Cardiac muscle cell (in vitro differentiated cells and primary cell): ENCODE measurements around the gene ARL15. TPM values are rescaled to one million over a fixed set of nuclear protein-coding genes. Genes with fewer than 3 reads are reported as not detected.

ENCODE experiments used
- DNase-seq, 2 donors: peaks; one replicate each; pipeline versions ENCODE4 v3.0.0 to v3.0.0-alpha.2; 2010 to 2017; ENCODE audit warnings: low read depth in 1 of 2, low spot score in 1 of 2
- H3K27ac ChIP-seq: fragments of 200-600 bp; sonication (generic); 2 replicates; pipeline ENCODE4 v1.5.1; 2016
- H3K27me3 ChIP-seq: fragments of 200-600 bp; sonication (generic); 2 replicates; pipeline ENCODE4 v1.6.0; 2016; ENCODE audit warnings: control low read depth
- H3K36me3 ChIP-seq: fragments of 200-600 bp; sonication (generic); 2 replicates; pipeline ENCODE4 v1.5.1; 2016; ENCODE audit warnings: control low read depth
- H3K4me1 ChIP-seq: fragments of 200-600 bp; sonication (generic); 2 replicates; pipeline ENCODE4 v1.8.1; 2017; ENCODE audit warnings: low read depth, mild to moderate bottlenecking, mixed run types
- H3K4me3 ChIP-seq: fragments of 200-600 bp; sonication (generic); 2 replicates; pipeline ENCODE4 v1.5.1; 2016; ENCODE audit warnings: mild to moderate bottlenecking
- H3K9me3 ChIP-seq: fragments of 200-600 bp; sonication (generic); 2 replicates; pipeline ENCODE4 v1.5.1; 2017; ENCODE audit warnings: low read depth, mild to moderate bottlenecking, control low read depth
- polyA plus RNA-seq: library from polyadenylated mRNA; unstranded; fragments of >200 nt; fragmentation: Nextera tagmentation; extraction: Ambion mirVana; gene quantifications from 2 replicates; pipeline ENCODE4 v1.2.1, GENCODE V29; 2016
- total RNA-seq: library from RNA; depleted of rRNA; stranded (reverse); fragments of >200 nt; gene quantifications from 2 replicates; pipeline ENCODE4 v1.2.3, GENCODE V29; 2016
- TF ChIP-seq, protein P1 (sequence below): IDR thresholded peaks from 2 replicates; pipeline ENCODE4 v1.5.1; 2012; ENCODE audit warnings: low read depth, mild to moderate bottlenecking, low read length

Gene ARL15
- total and polyA plus RNA-seq, 2 experiments from 2014 or later: 23.2 to 27.4 TPM

DNA sequence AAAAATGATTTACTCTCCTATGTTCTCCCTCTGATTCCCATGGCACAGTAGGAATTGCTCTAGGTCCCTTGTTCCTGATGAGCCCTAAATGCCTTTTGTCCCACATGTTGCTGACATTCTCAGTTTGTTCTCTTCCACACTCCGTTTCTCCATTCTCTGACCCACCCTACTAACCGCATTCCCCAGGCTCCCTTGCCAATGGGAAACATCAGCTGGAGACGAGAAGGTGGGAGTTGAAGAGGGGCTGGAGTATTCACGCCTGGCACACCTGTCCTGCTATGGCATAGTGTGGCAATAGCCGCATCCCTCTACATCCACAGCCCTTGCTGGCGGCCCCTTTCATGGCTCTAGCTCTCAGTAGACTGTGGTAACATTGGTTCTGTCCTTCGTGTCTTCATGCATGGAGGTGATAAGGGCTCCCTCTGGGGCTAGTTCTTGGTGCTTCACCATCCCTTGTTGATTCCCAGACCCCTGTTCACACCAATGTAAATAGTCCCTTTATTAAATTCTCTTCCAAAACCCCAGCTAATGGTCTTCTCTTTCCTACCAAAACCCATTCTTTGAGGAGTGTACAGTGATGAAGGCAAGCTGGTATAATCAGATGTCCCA is 16.4 kb upstream of the ARL15 start:
- Histone ChIP-seq H3K27me3 (no peaks in the 10 kb centered on the region), H3K4me1 (peaks cover 5% of the 10 kb centered on the region), H3K27ac (no peak overlapping the region), H3K4me3 (no peak overlapping the region), H3K36me3 (no peaks in the 10 kb centered on the region), H3K9me3 (no peaks in the 10 kb centered on the region)
- TF ChIP-seq, protein P1, sequence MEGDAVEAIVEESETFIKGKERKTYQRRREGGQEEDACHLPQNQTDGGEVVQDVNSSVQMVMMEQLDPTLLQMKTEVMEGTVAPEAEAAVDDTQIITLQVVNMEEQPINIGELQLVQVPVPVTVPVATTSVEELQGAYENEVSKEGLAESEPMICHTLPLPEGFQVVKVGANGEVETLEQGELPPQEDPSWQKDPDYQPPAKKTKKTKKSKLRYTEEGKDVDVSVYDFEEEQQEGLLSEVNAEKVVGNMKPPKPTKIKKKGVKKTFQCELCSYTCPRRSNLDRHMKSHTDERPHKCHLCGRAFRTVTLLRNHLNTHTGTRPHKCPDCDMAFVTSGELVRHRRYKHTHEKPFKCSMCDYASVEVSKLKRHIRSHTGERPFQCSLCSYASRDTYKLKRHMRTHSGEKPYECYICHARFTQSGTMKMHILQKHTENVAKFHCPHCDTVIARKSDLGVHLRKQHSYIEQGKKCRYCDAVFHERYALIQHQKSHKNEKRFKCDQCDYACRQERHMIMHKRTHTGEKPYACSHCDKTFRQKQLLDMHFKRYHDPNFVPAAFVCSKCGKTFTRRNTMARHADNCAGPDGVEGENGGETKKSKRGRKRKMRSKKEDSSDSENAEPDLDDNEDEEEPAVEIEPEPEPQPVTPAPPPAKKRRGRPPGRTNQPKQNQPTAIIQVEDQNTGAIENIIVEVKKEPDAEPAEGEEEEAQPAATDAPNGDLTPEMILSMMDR: no peak
- DNase-seq: no peak

- Histone ChIP-seq H3K4me1 (peaks cover 5% of the 10 kb centered on the region), H3K9me3 (no peaks in the 10 kb centered on the region), H3K27ac (no peak overlapping the region), H3K27me3 (no peaks in the 10 kb centered on the region), H3K4me3 (no peak overlapping the region), H3K36me3 (no peaks in the 10 kb centered on the region)
- DNase-seq: no peak
- TF ChIP-seq, protein P1: no peak
Measured at GRCh38 chr5:54325610-54326311, 15.4 kb upstream of the ARL15 start.

GRCh38 chr5:54325272-54325609 is 14.9 kb upstream of the ARL15 start:
- TF ChIP-seq, protein P1: no peak
- H3K4me3 ChIP-seq: no peak overlapping the region

GRCh38 chr5:54324651-54325271 is 14.4 kb upstream of the ARL15 start:
- H3K9me3 ChIP-seq: no peaks in the 10 kb centered on the region
- H3K4me3 ChIP-seq: no peak overlapping the region
- TF ChIP-seq, protein P1: no peak
- H3K27me3 ChIP-seq: no peaks in the 10 kb centered on the region
- DNase-seq: no peak
- H3K27ac ChIP-seq: no peak overlapping the region
- H3K4me1 ChIP-seq: peaks cover 5% of the 10 kb centered on the region
- H3K36me3 ChIP-seq: no peaks in the 10 kb centered on the region

More at GRCh38 chr5:54325272-54325609, 14.9 kb upstream of the ARL15 start:
- Histone ChIP-seq H3K27me3 (no peaks in the 10 kb centered on the region), H3K27ac (no peak overlapping the region), H3K36me3 (no peaks in the 10 kb centered on the region), H3K9me3 (no peaks in the 10 kb centered on the region), H3K4me1 (peaks cover 5% of the 10 kb centered on the region)
- DNase-seq: no peak

DNA sequence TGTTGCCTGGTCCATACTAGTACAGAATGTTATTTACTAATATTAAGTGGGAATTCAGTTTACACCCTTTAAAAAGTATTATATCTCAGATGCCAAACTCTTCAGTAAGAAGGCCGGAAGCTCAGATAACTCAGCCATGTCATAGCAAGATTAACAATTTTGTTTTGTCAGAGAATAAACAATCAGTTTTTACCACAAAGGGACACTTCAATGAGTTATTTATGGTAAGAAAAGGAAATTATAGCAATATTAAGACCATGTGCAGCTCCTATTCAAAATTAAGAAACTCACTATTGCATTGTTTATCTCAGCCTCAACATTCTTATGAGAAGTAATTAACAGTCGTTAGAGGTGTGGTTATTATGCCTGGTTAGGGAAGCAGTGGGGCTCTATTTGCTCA is 13.1 kb upstream of the ARL15 start:
- TF ChIP-seq, protein P1: no peak
- no peaks in the 10 kb centered on the region for H3K9me3 ChIP-seq
- H3K4me1 ChIP-seq: peaks cover 5% of the 10 kb centered on the region
- H3K27ac ChIP-seq: no peak overlapping the region
- DNase-seq: no peak
- no peaks in the 10 kb centered on the region for H3K36me3 ChIP-seq
- no peak overlapping the region for H3K4me3 ChIP-seq
- H3K27me3 ChIP-seq: no peaks in the 10 kb centered on the region
